Measurements from ENCODE around the gene UBR7. TPM values are rescaled to one million over a fixed set of nuclear protein-coding genes. Genes with fewer than 3 reads are reported as not detected.

The UBR7 gene
- total and polyA plus RNA-seq, 2 experiments from 2014 or later, result 24.0 to 28.7 TPM

- Histone ChIP-seq H3F3A (ENCODE audit: insufficient read depth) (no peaks in the 10 kb centered on the region), H3K36me3 (ENCODE audit: low read depth) (peaks cover 13% of the 10 kb centered on the region; the same call in 1 of the 2 replicates), H3K4me3 (no peak overlapping the region), H3K79me2 (ENCODE audit: insufficient read depth) (no peaks in the 10 kb centered on the region), H3K4me1 (ENCODE audit: insufficient read depth) (no peaks in the 10 kb centered on the region), H3K4me2 (ENCODE audit: unreplicated experiment) (no peak overlapping the region), H3K27ac (no peak overlapping the region), H2AFZ (no peak overlapping the region), H3K9me3 (ENCODE audit: low read depth) (no peaks in the 10 kb centered on the region), H3K27me3 (replicated peaks; ENCODE audit: insufficient read depth) (no peaks in the 10 kb centered on the region), H3K9ac (no peak overlapping the region), H3K9me2 (ENCODE audit: insufficient read depth) (no peaks in the 10 kb centered on the region), H4K20me1 (ENCODE audit: insufficient read depth) (no peaks in the 10 kb centered on the region)
- in situ Hi-C loops (cut with MboI), result no loop called here
- 54 to 60% methylated on average over 3 of the region's 3 CpGs for WGBS, 2 experiments (ENCODE audit: low coverage in 1 of 2, low lambda C conversion rate in 2 of 2, missing lambda C conversion rate in 2 of 2)
- TF ChIP-seq EZH2phosphoT487 (IDR thresholded peaks at IDR 0.05; ENCODE audit: insufficient read depth, low read depth) (no peak), EZH2 (IDR thresholded peaks at IDR 0.05; ENCODE audit: insufficient read depth, poor library complexity, severe bottlenecking) (no peak)
- DNase-seq, result peak; percentile 75
Measured at GRCh38 chr14:93219103-93219726, 12.2 kb downstream of the UBR7 start.

GRCh38 chr14:93220509-93220908, 13.5 kb downstream of the UBR7 start:
- Histone ChIP-seq H4K20me1 (ENCODE audit: insufficient read depth) (no peaks in the 10 kb centered on the region), H3K4me2 (ENCODE audit: unreplicated experiment) (no peak overlapping the region), H3K9me3 (ENCODE audit: low read depth) (no peaks in the 10 kb centered on the region), H3K27me3 (replicated peaks; ENCODE audit: insufficient read depth) (no peaks in the 10 kb centered on the region), H3K9ac (no peak overlapping the region), H3K27ac (no peak overlapping the region), H3F3A (ENCODE audit: insufficient read depth) (no peaks in the 10 kb centered on the region), H3K79me2 (ENCODE audit: insufficient read depth) (no peaks in the 10 kb centered on the region), H2AFZ (no peak overlapping the region), H3K4me1 (ENCODE audit: insufficient read depth) (no peaks in the 10 kb centered on the region), H3K36me3 (ENCODE audit: low read depth) (peaks cover 8% of the 10 kb centered on the region; the same call in 1 of the 2 replicates), H3K9me2 (ENCODE audit: insufficient read depth) (no peaks in the 10 kb centered on the region), H3K4me3 (no peak overlapping the region)
- TF ChIP-seq EZH2 (IDR thresholded peaks at IDR 0.05; ENCODE audit: insufficient read depth, poor library complexity, severe bottlenecking) (no peak), EZH2phosphoT487 (IDR thresholded peaks at IDR 0.05; ENCODE audit: insufficient read depth, low read depth) (no peak)
- in situ Hi-C loops (cut with MboI), result no loop called here
- DNase-seq, result no peak

- H3F3A ChIP-seq (ENCODE audit: insufficient read depth), result no peaks in the 10 kb centered on the region
- no peaks in the 10 kb centered on the region for H3K4me1 ChIP-seq (ENCODE audit: insufficient read depth)
- no peak overlapping the region for H3K4me2 ChIP-seq (ENCODE audit: unreplicated experiment)
- 96 to 97% methylated on average over 20 to 27 of the region's 27 CpGs for WGBS, 2 experiments (ENCODE audit: low coverage in 1 of 2, low lambda C conversion rate in 2 of 2, missing lambda C conversion rate in 2 of 2)
- no peak for DNase-seq
- no peaks in the 10 kb centered on the region for H3K9me2 ChIP-seq (ENCODE audit: insufficient read depth)
- H3K27ac ChIP-seq, result no peak overlapping the region
- no peaks in the 10 kb centered on the region for H3K79me2 ChIP-seq (ENCODE audit: insufficient read depth)
- H3K4me3 ChIP-seq, result no peak overlapping the region
- in situ Hi-C loops (cut with MboI), result no loop called here
- H3K9me3 ChIP-seq (ENCODE audit: low read depth), result no peaks in the 10 kb centered on the region
- TF ChIP-seq EZH2 (IDR thresholded peaks at IDR 0.05; ENCODE audit: insufficient read depth, poor library complexity, severe bottlenecking) (no peak), EZH2phosphoT487 (IDR thresholded peaks at IDR 0.05; ENCODE audit: insufficient read depth, low read depth) (no peak)
- no peaks in the 10 kb centered on the region for H3K27me3 ChIP-seq (replicated peaks; ENCODE audit: insufficient read depth)
- no peak overlapping the region for H3K9ac ChIP-seq
- no peaks in the 10 kb centered on the region for H4K20me1 ChIP-seq (ENCODE audit: insufficient read depth)
- no peak overlapping the region for H2AFZ ChIP-seq
- H3K36me3 ChIP-seq (ENCODE audit: low read depth), result peaks cover 8% of the 10 kb centered on the region; the same call in 1 of the 2 replicates
Measured at GRCh38 chr14:93223565-93223964, 16.5 kb downstream of the UBR7 start.

GRCh38 chr14:93228550-93228949, 21.5 kb downstream of the UBR7 start:
- no peak overlapping the region for H2AFZ ChIP-seq
- no peaks in the 10 kb centered on the region for H3K4me1 ChIP-seq (ENCODE audit: insufficient read depth)
- H3K9ac ChIP-seq, result no peak overlapping the region
- TF ChIP-seq EZH2 (IDR thresholded peaks at IDR 0.05; ENCODE audit: insufficient read depth, poor library complexity, severe bottlenecking), result no peak
- TF ChIP-seq EZH2phosphoT487 (IDR thresholded peaks at IDR 0.05; ENCODE audit: insufficient read depth, low read depth), result no peak
- no peaks in the 10 kb centered on the region for H3K79me2 ChIP-seq (ENCODE audit: insufficient read depth)
- H3K4me3 ChIP-seq, result no peak overlapping the region
- H3F3A ChIP-seq (ENCODE audit: insufficient read depth), result no peaks in the 10 kb centered on the region
- in situ Hi-C loops (cut with MboI), result loop anchor here (25.0 kb wide), 1 partner anchor 309 kb away; no protein-coding TSS in a partner anchor
- H3K9me3 ChIP-seq (ENCODE audit: low read depth), result no peaks in the 10 kb centered on the region
- H3K36me3 ChIP-seq (ENCODE audit: low read depth), result no peaks in the 10 kb centered on the region; the same call in 1 of the 2 replicates
- no peaks in the 10 kb centered on the region for H3K9me2 ChIP-seq (ENCODE audit: insufficient read depth)
- no peaks in the 10 kb centered on the region for H4K20me1 ChIP-seq (ENCODE audit: insufficient read depth)
- no peak overlapping the region for H3K27ac ChIP-seq
- no peak for DNase-seq
- H3K4me2 ChIP-seq (ENCODE audit: unreplicated experiment), result no peak overlapping the region
- 90 to 94% methylated on average over 8 of the region's 8 CpGs for WGBS, 2 experiments (ENCODE audit: low coverage in 1 of 2, low lambda C conversion rate in 2 of 2, missing lambda C conversion rate in 2 of 2)
- H3K27me3 ChIP-seq (replicated peaks; ENCODE audit: insufficient read depth), result no peaks in the 10 kb centered on the region
